MG63 (cell line): Measurements from ENCODE around the gene CCT4. TPM values are rescaled to one million over a fixed set of nuclear protein-coding genes. Genes with fewer than 3 reads are reported as not detected.
"Not testable (repeated sequence)": the region's sequence is repeated elsewhere in the genome, so short reads cannot be mapped to it uniquely, and the experiment has no call there.

ENCODE experiments used
- DNase-seq: peaks from one replicate; pipeline ENCODE4 v3.0.0-alpha.2; 2020
- H3K27me3 ChIP-seq: fragments of 250-450 bp; sonication (Bioruptor Pico); 2 replicates; pipeline ENCODE4 v1.5.1; 2020; ENCODE audit warnings: mild to moderate bottlenecking, moderate library complexity
- H3K36me3 ChIP-seq: fragments of 250-450 bp; sonication (Bioruptor Pico); 2 replicates; pipeline ENCODE4 v1.5.1; 2020; ENCODE audit warnings: mild to moderate bottlenecking, moderate library complexity
- H3K4me3 ChIP-seq: fragments of 250-450 bp; sonication (Bioruptor Pico); 2 replicates; pipeline ENCODE4 v1.5.1; 2020; ENCODE audit warnings: mild to moderate bottlenecking, moderate library complexity
- H3K9me3 ChIP-seq: fragments of 250-450 bp; sonication (Bioruptor Pico); 2 replicates; pipeline ENCODE4 v1.5.1; 2020; ENCODE audit warnings: mild to moderate bottlenecking, moderate library complexity
- total RNA-seq: library from RNA; depleted of rRNA; stranded (reverse); fragments of >200 nt; shearing (Covaris generic); gene quantifications from 2 replicates; pipeline ENCODE4 v1.2.3, GENCODE V29; 2014; ENCODE audit warnings: low replicate concordance; rRNA removed

Gene CCT4
- total RNA-seq, result 385 and 431 TPM in 2 replicates

GRCh38 chr2:61888267-61889055, at the start of gene CCT4:
Gene CCT4, minus strand, starts transcription at chr2:61888656. Its CDS starts 149 bp downstream, at chr2:61888507.
- Histone ChIP-seq H3K4me3 (peak within 1 kb of the TSS; percentile 67), H3K9me3 (no peaks in the 10 kb centered on the region), H3K27me3 (no peaks in the 10 kb centered on the region), H3K36me3 (peaks cover 43% of the 10 kb centered on the region)
- DNase-seq, result peak; percentile 78

- no peak for DNase-seq
- H3K36me3 ChIP-seq, result no peaks in the 10 kb centered on the region
- H3K27me3 ChIP-seq, result no peaks in the 10 kb centered on the region
- H3K4me3 ChIP-seq, result no peak overlapping the region
- H3K9me3 ChIP-seq, result no peaks in the 10 kb centered on the region
These were observed 49.4 kb upstream of the CCT4 start for GRCh38 chr2:61937886-61938285.

DNA sequence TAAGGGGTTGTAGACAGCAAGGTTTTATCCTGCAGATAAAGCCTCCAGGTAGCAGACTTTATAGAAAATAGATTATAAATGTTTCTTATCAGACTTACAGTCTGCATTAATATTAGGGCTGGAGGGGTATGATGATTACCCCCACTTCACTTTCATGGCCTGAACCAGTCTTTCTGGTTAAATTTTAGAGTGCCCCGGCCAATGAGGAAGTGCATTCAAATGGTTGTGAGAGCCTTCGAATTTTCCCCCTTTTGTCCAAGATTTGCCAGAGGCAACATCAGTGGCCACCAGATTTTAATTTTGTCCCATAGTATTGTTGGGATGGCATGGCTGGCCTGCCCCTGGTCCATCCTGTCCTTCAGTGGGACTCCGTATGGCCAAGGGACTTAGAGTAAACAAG, 48.6 kb upstream of the CCT4 start:
- no peaks in the 10 kb centered on the region for H3K36me3 ChIP-seq
- no peaks in the 10 kb centered on the region for H3K9me3 ChIP-seq
- no peaks in the 10 kb centered on the region for H3K27me3 ChIP-seq

DNA sequence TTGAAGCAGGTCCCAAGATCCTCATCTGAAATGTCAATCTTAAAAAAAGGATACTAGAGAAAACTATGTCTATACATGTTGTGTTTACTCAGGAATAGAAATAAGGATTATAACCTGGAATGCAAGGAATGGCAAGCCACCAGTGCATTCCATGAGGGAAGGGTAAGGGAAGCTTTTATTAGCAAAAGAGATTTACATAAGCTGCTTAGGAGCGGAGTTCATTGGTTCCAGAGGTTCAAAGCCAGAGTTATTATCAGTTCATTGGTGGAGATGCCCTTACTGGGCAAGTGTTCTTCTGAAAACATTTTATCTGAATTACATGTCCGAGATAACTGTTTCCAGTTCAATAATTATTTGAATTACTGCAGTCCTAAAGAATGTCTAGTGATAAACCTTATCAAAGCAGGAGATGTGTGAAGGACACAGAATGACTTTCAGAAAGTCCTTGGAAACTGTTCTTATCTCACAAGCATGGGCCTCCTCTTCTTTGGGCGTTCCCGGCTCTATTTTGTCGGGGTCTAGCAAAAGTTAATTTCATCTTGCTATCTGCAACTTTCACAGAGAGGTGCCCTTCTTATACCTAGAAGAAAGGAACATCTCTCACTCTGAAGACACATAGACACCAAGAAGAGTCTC, 40.5 kb upstream of the CCT4 start:
- DNase-seq, result peak; percentile 5
- no peaks in the 10 kb centered on the region for H3K9me3 ChIP-seq

More for the DNA sequence above, 48.6 kb upstream of the CCT4 start:
- no peak for DNase-seq
- H3K4me3 ChIP-seq, result no peak overlapping the region

GRCh38 chr2:61926531-61927477, 38.3 kb upstream of the CCT4 start:
- H3K36me3 ChIP-seq, result no peaks in the 10 kb centered on the region
- no peak overlapping the region for H3K4me3 ChIP-seq
- DNase-seq, result no peak
- no peaks in the 10 kb centered on the region for H3K27me3 ChIP-seq
- H3K9me3 ChIP-seq, result no peaks in the 10 kb centered on the region

More for the DNA sequence above, 40.5 kb upstream of the CCT4 start:
- Histone ChIP-seq H3K4me3 (no peak overlapping the region), H3K27me3 (no peaks in the 10 kb centered on the region), H3K36me3 (no peaks in the 10 kb centered on the region)

DNA sequence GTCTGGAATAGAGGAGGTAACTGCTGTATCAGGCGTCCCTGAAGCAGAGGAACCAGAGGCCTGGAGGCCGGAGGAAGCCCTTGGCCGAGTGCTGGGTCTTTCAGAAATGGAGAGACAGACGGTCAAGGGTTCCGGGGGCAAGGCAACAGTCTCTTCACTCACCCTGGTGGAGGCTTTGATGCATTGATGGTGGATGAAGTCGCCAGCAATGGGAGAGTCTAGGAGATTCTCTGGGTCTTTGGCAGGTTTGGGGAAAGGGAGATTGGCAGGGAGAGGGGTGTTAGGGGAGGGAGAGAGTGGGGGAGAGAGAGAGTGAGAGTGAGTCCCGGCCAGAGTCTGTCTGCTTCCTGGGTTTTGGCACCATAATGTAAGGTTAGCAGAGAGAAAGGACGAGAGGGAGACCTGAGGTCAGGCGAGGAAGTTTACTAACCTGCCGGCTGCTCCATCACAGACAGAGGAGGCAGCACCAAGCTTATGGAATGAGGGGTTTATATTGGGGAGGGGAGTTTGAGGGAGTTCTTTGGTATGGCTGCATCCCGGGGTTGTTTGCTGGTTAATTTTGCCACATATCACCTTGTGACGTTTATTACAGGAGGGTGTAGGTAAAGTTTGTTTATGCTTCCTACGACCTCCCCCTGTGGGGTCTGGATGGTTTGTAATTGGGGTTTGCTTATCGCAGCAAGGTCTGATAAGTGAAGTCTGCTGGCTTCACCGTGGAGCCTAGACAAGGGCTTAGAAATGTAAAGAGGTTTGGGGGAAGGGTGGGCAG, 36.6 kb upstream of the CCT4 start:
- Histone ChIP-seq H3K9me3 (no peaks in the 10 kb centered on the region), H3K4me3 (no peak overlapping the region), H3K27me3 (no peaks in the 10 kb centered on the region), H3K36me3 (no peaks in the 10 kb centered on the region)
- DNase-seq, result no peak

DNA sequence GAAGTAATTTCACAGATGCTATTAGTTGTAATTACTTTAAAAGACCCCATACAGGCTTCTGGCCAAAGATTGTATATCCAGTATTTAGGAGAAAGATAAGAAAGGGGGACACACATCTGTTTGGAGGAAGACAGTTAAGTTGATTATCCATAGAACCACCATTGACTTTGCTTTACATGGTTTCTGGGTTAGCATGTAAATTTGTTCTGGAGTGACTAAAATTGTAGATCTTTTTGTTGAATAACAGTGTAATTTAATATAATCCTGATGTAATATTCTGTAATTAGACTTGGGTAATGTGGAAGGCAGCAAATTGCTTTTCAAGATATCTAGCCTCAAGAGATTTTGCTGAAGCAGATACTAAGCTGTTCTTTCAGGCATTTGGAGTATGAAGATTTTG, 34.3 kb upstream of the CCT4 start:
- Histone ChIP-seq H3K27me3 (no peaks in the 10 kb centered on the region), H3K4me3 (no peak overlapping the region), H3K9me3 (no peaks in the 10 kb centered on the region), H3K36me3 (no peaks in the 10 kb centered on the region)
- DNase-seq, result no peak

- H3K4me3 ChIP-seq, result no peak overlapping the region
- no peaks in the 10 kb centered on the region for H3K27me3 ChIP-seq
- no peaks in the 10 kb centered on the region for H3K9me3 ChIP-seq
- no peaks in the 10 kb centered on the region for H3K36me3 ChIP-seq
- DNase-seq, result no peak
These were observed 32.1 kb upstream of the CCT4 start for GRCh38 chr2:61920548-61920947.

- not testable (repeated sequence) for H3K36me3 ChIP-seq, H3K4me3 ChIP-seq, DNase-seq
These were observed 26.3 kb upstream of the CCT4 start for GRCh38 chr2:61914794-61915193.

DNA sequence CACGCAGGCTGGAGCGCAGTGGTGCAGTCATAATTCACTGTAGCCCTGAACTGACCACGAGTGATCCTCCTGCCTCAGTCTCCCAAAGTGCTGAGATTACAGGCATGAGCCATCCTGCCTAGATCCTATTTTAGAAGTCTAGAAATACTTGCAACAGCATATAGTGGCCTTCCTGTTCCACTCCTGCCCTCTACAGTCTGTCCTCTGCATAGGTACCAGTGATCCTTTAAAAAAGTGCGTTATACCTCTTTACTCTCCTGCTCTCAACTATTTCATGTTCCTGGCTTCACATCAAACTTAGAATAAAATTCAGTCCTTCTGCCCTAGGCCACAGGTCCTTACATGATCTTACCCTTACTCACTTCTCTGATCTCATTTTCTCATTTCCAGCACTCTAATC, 23.1 kb upstream of the CCT4 start:
- DNase-seq, result no peak
- Histone ChIP-seq H3K36me3 (no peaks in the 10 kb centered on the region), H3K27me3 (no peaks in the 10 kb centered on the region), H3K4me3 (no peak overlapping the region), H3K9me3 (no peaks in the 10 kb centered on the region)

More at GRCh38 chr2:61914794-61915193, 26.3 kb upstream of the CCT4 start:
- not testable (repeated sequence) for H3K27me3 ChIP-seq, H3K9me3 ChIP-seq

- Histone ChIP-seq H3K27me3 (no peaks in the 10 kb centered on the region), H3K36me3 (no peaks in the 10 kb centered on the region), H3K9me3 (no peaks in the 10 kb centered on the region), H3K4me3 (no peak overlapping the region)
- no peak for DNase-seq
These were observed 22.1 kb upstream of the CCT4 start for GRCh38 chr2:61910603-61911002.

- H3K4me3 ChIP-seq, result no peak overlapping the region
- H3K9me3 ChIP-seq, result no peaks in the 10 kb centered on the region
- no peak for DNase-seq
- H3K36me3 ChIP-seq, result no peaks in the 10 kb centered on the region
- H3K27me3 ChIP-seq, result no peaks in the 10 kb centered on the region
These were observed 20.7 kb upstream of the CCT4 start for GRCh38 chr2:61909116-61909515.

GRCh38 chr2:61906186-61906470, 17.7 kb upstream of the CCT4 start:
- H3K9me3 ChIP-seq, result no peaks in the 10 kb centered on the region
- no peaks in the 10 kb centered on the region for H3K36me3 ChIP-seq
- peak overlapping the region; percentile 90 for H3K4me3 ChIP-seq
- DNase-seq, result no peak
- H3K27me3 ChIP-seq, result no peaks in the 10 kb centered on the region

GRCh38 chr2:61905372-61906185, 17.1 kb upstream of the CCT4 start, which contains the start of gene COMMD1:
Gene COMMD1, plus strand, starts transcription at chr2:61905674. Its CDS starts 5 bp downstream, at chr2:61905679.
- DNase-seq, result peak; percentile 74
- H3K36me3 ChIP-seq, result no peaks in the 10 kb centered on the region
- no peaks in the 10 kb centered on the region for H3K27me3 ChIP-seq
- peak within 1 kb of the TSS; percentile 90 for H3K4me3 ChIP-seq
- no peaks in the 10 kb centered on the region for H3K9me3 ChIP-seq

DNA sequence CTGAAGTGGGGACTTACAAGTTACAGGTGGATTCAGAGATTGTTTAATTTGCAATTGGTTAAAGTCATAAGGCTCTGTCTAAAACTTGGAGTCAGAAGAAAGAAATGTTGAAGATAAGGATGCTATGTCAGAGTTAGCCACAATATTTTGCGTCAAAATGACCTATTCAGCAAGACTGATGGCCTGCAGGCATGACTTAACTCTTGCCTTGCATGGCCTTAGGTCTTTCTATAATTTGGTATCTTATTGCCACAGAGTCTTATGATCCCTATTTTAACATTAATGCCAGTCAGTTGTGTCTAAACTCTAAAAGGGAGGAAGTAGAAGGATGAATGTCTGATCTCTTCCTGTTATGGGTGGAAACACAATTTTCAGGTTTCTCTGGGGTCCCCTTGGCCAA, 11.8 kb upstream of the CCT4 start:
- Histone ChIP-seq H3K36me3 (no peaks in the 10 kb centered on the region), H3K27me3 (no peaks in the 10 kb centered on the region), H3K4me3 (no peak overlapping the region), H3K9me3 (no peaks in the 10 kb centered on the region)
- no peak for DNase-seq

DNA sequence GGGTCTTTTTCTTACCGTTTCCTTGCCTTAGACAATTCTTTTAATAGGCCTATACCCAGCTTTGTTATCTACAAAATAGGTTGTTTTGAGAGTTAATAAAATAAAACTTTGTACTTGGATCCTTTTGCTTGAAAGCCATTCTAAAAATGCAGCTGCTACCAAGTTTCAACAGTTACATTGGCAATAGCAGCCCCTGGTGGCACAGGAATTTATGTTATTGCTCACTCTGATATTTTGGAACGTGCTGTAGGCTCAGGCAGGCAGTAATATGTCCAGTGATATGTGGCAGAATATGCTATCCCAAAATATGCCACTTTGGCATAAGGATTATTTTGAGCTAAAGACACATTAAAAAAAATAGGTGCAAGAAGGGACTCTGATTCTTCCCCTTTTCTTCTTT, 10.4 kb upstream of the CCT4 start:
- DNase-seq, result peak; percentile 8
- Histone ChIP-seq H3K36me3 (no peaks in the 10 kb centered on the region), H3K9me3 (no peaks in the 10 kb centered on the region), H3K27me3 (no peaks in the 10 kb centered on the region), H3K4me3 (no peak overlapping the region)
